K562 (cell line): ENCODE results near the gene TCAP. TPM values are rescaled to one million over a fixed set of nuclear protein-coding genes. Genes with fewer than 3 reads are reported as not detected.

Experiments used
- CCNT2 ChIP-seq: IDR thresholded peaks from 2 replicates; pipeline ENCODE4 v1.6.1; 2011; ENCODE audit warnings: borderline replicate concordance, low read depth, mild to moderate bottlenecking, moderate library complexity, mixed read lengths, low read length; ENCODE audit not compliant: insufficient read length; ENCODE audit errors: extremely low read depth
- CEBPG ChIP-seq, 3 experiments: fragments of 200-800 bp in 1 of 3; sonication (Bioruptor generic) in 1 of 3; sonication (generic) in 1 of 3; formaldehyde crosslinking in 1 of 3; IDR thresholded peaks in 2 of 3; conservative IDR thresholded peaks in 1 of 3; 2 replicates each; pipeline versions ENCODE4 v1.6.1 to v1.8.0; 2016 to 2022; ENCODE audit warnings: missing compliant biosample characterization in 2 of 3, missing genetic modification characterization in 2 of 3, mild to moderate bottlenecking in 1 of 3, missing genetic modification reagents in 1 of 3
- CHD1 ChIP-seq: fragments of 200-600 bp; sonication (generic); IDR thresholded peaks from one replicate; pipeline ENCODE4 v1.6.1; 2012; ENCODE audit warnings: mild to moderate bottlenecking, moderate library complexity, low read length, inconsistent platforms
- ETS2 ChIP-seq: IDR thresholded peaks from 2 replicates; pipeline ENCODE4 v1.6.1; 2016; ENCODE audit warnings: borderline replicate concordance, missing genetic modification characterization, mild to moderate bottlenecking, moderate library complexity, missing compliant biosample characterization; ENCODE audit not compliant: poor library complexity, severe bottlenecking
- HES1 ChIP-seq: fragments of 450-650 bp; IDR thresholded peaks from 2 replicates; pipeline ENCODE4 v1.6.1; 2016; ENCODE audit warnings: low read depth, mild to moderate bottlenecking, moderate library complexity
- ILF3 ChIP-seq: fragments of 450-650 bp; IDR thresholded peaks from 2 replicates; pipeline ENCODE4 v1.6.1; 2018; ENCODE audit warnings: antibody characterized with exemption, mild to moderate bottlenecking, moderate library complexity, borderline replicate concordance
- NR4A1 ChIP-seq, 2 experiments: fragments of 250-450 bp in 1 of 2; fragments of 450-650 bp in 1 of 2; sonication (Bioruptor Pico) in 1 of 2; IDR thresholded peaks; 2 replicates each; pipeline versions ENCODE4 v1.4.0 to v1.6.1; 2016 to 2020; ENCODE audit warnings: mild to moderate bottlenecking in 2 of 2, missing compliant biosample characterization in 1 of 2, missing genetic modification characterization in 1 of 2, moderate library complexity in 1 of 2
- OTX1 ChIP-seq: fragments of 450-650 bp; formaldehyde crosslinking; IDR thresholded peaks from 2 replicates; pipeline ENCODE4 v1.4.0; 2022; ENCODE audit warnings: mild to moderate bottlenecking
- POLR3G ChIP-seq: IDR thresholded peaks from 2 replicates; pipeline ENCODE4 v1.6.1; 2011; ENCODE audit not compliant: insufficient read length, insufficient replicate concordance; ENCODE audit errors: extremely low read depth
- ZKSCAN1 ChIP-seq: fragments of 150-350 bp; IDR thresholded peaks from 2 replicates; pipeline ENCODE4 v1.6.1; 2016; ENCODE audit warnings: low read depth, low read length
- ZNF253 ChIP-seq: fragments of 250-450 bp; sonication (Bioruptor Pico); conservative IDR thresholded peaks from 2 replicates; pipeline ENCODE4 v1.6.1; 2021; ENCODE audit warnings: mild to moderate bottlenecking
- ZNF282 ChIP-seq: sonication (generic); formaldehyde crosslinking; IDR thresholded peaks from 2 replicates; pipeline ENCODE4 v1.8.1; 2023; ENCODE audit warnings: missing genetic modification reagents
- polyA plus RNA-seq, 8 experiments: library from polyadenylated mRNA; depleted of rRNA in 4 of 8; stranded (reverse) in 5 of 8; unstranded in 3 of 8; fragments of >200 nt; fragmentation: Nextera tagmentation in 2 of 8; fragmentation: Illumina TruSeq in 1 of 8; extraction: Ambion mirVana in 2 of 8; extraction: Trizol in 1 of 8; gene quantifications; 2 replicates each; pipeline versions ENCODE4 v1.2.1 to v1.2.3, GENCODE V29; 2011 to 2014; ENCODE audit warnings: inconsistent platforms in 1 of 8, missing spikeins in 1 of 8
- total RNA-seq, 7 experiments: library from RNA; depleted of rRNA in 6 of 7; stranded (reverse); fragments of >200 nt in 6 of 7; fragmentation: Illumina TruSeq in 2 of 7; extraction: Trizol in 2 of 7; gene quantifications; 2 replicates each; pipeline versions ENCODE4 v1.2.1 to v1.2.3, GENCODE V29; 2011 to 2021; ENCODE audit warnings: low replicate concordance in 1 of 7
- TF ChIP-seq, protein P1 (sequence below): fragments of 200-800 bp; sonication (Bioruptor generic); IDR thresholded peaks from 2 replicates; pipeline ENCODE4 v1.6.1; 2017; ENCODE audit warnings: missing genetic modification characterization, missing compliant biosample characterization
- TF ChIP-seq, protein P2 (sequence below): fragments of 250-450 bp; sonication (Bioruptor Pico); IDR thresholded peaks from 2 replicates; pipeline ENCODE4 v1.8.0; 2022; ENCODE audit warnings: inconsistent platforms, mild to moderate bottlenecking, moderate library complexity, borderline replicate concordance
- TF ChIP-seq, protein P3 (sequence below), 2 experiments: fragments of 450-650 bp in 1 of 2; sonication (generic) in 1 of 2; formaldehyde crosslinking in 1 of 2; IDR thresholded peaks in 1 of 2; conservative IDR thresholded peaks in 1 of 2; 2 replicates each; pipeline versions ENCODE4 v1.6.1 to v1.8.1; 2016 to 2023; ENCODE audit warnings: mild to moderate bottlenecking in 2 of 2, moderate library complexity in 2 of 2, inconsistent platforms in 1 of 2, missing genetic modification reagents in 1 of 2
- TF ChIP-seq, protein P4 (sequence below): fragments of 250-450 bp; sonication (Bioruptor Pico); IDR thresholded peaks from 2 replicates; pipeline ENCODE4 v1.6.1; 2021; ENCODE audit warnings: mild to moderate bottlenecking

Gene TCAP
- total and polyA plus RNA-seq, 9 of the 15 experiments (the other 6 are each of a cell fraction or from before 2014, with no cell fraction given) = 0.33 to 1.4 (median 0.82) TPM; not detected in 2

DNA sequence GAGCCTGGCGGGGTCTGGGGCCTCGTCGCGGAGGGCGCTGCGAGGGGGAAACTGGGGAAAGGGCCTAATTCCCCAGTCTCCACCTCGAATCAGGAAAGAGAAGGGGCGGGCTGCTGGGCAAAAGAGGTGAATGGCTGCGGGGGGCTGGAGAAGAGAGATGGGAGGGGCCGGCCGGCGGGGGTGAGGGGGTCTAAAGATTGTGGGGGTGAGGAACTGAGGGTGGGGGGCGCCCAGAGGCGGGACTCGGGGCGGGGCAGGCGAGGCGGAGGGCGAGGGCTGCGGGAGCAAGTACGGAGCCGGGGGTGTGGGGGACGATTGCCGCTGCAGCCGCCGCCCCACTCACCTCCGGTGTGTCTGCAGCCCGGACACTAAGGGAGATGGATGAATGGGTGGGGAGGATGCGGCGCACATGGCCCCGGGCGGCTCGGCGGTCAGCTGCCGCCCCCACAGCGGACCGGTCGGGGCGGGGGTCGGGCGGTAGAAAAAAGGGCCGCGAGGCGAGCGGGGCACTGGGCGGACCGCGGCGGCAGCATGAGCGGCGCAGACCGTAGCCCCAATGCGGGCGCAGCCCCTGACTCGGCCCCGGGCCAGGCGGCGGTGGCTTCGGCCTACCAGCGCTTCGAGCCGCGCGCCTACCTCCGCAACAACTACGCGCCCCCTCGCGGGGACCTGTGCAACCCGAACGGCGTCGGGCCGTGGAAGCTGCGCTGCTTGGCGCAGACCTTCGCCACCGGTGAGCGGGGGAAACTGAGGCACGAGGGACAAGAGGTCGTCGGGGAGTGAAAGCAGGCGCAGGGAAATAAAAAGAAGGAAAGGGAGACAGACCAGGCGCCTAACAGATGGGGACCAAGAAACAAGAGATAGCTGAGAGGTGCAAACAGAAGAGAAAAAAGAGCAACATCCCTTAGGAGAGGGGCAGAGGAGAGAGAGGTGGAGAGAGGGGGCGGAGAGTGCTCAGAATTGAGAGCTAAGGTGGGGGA is 3.1 kb downstream of the TCAP start, which contains the start of gene PNMT (continued):
- 0 out of 2 replicates have a peak, but pooled peaks have one; percentile 35 for TF ChIP-seq ZKSCAN1
- TF ChIP-seq ZNF282 (CRISPR knock-in tag) = no peak; the same call in 1 of the 2 replicates
- peak; percentile 77 for TF ChIP-seq CCNT2
- no peak for TF ChIP-seq ZNF253
- no peak for TF ChIP-seq ETS2
- TF ChIP-seq, protein P1, sequence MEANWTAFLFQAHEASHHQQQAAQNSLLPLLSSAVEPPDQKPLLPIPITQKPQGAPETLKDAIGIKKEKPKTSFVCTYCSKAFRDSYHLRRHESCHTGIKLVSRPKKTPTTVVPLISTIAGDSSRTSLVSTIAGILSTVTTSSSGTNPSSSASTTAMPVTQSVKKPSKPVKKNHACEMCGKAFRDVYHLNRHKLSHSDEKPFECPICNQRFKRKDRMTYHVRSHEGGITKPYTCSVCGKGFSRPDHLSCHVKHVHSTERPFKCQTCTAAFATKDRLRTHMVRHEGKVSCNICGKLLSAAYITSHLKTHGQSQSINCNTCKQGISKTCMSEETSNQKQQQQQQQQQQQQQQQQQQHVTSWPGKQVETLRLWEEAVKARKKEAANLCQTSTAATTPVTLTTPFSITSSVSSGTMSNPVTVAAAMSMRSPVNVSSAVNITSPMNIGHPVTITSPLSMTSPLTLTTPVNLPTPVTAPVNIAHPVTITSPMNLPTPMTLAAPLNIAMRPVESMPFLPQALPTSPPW = no peak
- TF ChIP-seq CHD1 = peak; percentile 72
- no peak for TF ChIP-seq HES1
- TF ChIP-seq, protein P2, sequence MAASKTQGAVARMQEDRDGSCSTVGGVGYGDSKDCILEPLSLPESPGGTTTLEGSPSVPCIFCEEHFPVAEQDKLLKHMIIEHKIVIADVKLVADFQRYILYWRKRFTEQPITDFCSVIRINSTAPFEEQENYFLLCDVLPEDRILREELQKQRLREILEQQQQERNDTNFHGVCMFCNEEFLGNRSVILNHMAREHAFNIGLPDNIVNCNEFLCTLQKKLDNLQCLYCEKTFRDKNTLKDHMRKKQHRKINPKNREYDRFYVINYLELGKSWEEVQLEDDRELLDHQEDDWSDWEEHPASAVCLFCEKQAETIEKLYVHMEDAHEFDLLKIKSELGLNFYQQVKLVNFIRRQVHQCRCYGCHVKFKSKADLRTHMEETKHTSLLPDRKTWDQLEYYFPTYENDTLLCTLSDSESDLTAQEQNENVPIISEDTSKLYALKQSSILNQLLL (CRISPR knock-in tag) = no peak
- TF ChIP-seq ILF3 = no peak; the same call in 1 of the 2 replicates
- peak; percentile 88 for TF ChIP-seq OTX1 (CRISPR knock-in tag)
- no peak for TF ChIP-seq POLR3G
- TF ChIP-seq NR4A1 (CRISPR knock-in tag; IDR thresholded peaks at IDR 0.05) = peak; percentile 50; the same call in 1 of the 2 replicates
- TF ChIP-seq NR4A1 (tag; IDR thresholded peaks at IDR 0.05) = peak; percentile 77
- TF ChIP-seq, protein P3, sequence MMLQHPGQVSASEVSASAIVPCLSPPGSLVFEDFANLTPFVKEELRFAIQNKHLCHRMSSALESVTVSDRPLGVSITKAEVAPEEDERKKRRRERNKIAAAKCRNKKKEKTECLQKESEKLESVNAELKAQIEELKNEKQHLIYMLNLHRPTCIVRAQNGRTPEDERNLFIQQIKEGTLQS (IDR thresholded peaks at IDR 0.05) = no peak
- TF ChIP-seq, protein P3 (CRISPR knock-in tag; conservative IDR thresholded peaks at IDR 0.05) = no peak
- no peak for TF ChIP-seq CEBPG (CRISPR knock-in tag; IDR thresholded peaks at IDR 0.05)
- no peak for TF ChIP-seq CEBPG (tag; conservative IDR thresholded peaks at IDR 0.05 in 1 of 2, IDR thresholded peaks at IDR 0.05 in 1 of 2)
- TF ChIP-seq, protein P4, sequence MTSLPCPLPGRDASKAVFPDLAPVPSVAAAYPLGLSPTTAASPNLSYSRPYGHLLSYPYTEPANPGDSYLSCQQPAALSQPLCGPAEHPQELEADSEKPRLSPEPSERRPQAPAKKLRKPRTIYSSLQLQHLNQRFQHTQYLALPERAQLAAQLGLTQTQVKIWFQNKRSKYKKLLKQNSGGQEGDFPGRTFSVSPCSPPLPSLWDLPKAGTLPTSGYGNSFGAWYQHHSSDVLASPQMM (CRISPR knock-in tag) = no peak
